Stimulated activated CD8-positive, alpha-beta memory T cell treated with anti-CD3 and anti-CD28 coated beads, Interleukin-7, amount 100 ng/mL, for 24 hours (primary cell): ENCODE measurements around the gene TNFRSF18.

Experiments used
- DNase-seq: peaks from one replicate; pipeline ENCODE4 v3.0.0-alpha.2; 2020; ENCODE audit warnings: low read depth

Gene TNFRSF18

DNA sequence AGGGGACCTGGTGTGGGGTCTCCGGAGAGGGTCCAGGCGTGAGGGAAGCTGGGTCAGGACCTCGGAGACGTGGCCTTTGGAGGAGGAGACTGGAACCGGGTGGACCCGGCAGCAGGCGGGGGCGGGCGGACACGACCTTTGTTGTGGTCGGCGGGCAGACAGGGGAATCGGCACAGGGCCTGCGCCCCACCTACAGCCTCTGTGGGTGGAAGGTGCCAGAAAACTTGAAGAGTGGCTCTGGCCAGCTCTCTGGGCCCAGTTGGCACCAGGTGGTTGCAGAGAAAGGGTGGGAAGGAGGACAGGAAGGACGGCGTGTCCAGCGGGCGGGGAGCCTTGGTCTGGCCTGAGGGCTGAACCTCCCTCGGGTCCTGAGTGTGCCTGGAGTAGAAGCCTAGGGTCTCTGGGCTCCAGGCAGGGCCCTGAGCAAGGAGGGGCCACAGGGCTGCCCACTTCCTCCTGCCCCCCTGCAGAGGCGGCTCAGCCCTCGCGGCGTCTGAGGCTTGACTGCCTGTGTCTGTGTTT, 40.4 kb downstream of the TNFRSF18 start:
- no peak for DNase-seq

DNA sequence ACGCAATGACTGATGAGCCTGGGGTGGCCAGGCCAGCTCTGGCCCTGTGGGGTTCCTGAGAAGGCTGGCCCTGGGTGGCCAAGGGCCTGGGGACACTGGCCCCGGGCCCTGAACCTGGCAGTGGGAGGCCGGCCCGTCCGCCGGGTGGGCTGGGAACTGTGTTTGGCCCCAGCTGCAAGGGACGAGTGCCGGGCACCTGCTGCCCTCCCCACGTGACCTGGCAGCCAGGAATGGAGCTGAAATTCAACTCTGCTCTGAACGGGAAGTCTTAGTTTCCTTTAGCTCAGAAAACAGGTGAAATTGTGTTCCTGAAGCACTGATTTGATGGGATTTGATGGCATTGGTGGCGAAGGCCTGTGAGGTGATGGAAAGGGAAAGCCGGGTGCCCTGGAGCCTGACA, 40.9 kb downstream of the TNFRSF18 start:
- no peak for DNase-seq

DNA sequence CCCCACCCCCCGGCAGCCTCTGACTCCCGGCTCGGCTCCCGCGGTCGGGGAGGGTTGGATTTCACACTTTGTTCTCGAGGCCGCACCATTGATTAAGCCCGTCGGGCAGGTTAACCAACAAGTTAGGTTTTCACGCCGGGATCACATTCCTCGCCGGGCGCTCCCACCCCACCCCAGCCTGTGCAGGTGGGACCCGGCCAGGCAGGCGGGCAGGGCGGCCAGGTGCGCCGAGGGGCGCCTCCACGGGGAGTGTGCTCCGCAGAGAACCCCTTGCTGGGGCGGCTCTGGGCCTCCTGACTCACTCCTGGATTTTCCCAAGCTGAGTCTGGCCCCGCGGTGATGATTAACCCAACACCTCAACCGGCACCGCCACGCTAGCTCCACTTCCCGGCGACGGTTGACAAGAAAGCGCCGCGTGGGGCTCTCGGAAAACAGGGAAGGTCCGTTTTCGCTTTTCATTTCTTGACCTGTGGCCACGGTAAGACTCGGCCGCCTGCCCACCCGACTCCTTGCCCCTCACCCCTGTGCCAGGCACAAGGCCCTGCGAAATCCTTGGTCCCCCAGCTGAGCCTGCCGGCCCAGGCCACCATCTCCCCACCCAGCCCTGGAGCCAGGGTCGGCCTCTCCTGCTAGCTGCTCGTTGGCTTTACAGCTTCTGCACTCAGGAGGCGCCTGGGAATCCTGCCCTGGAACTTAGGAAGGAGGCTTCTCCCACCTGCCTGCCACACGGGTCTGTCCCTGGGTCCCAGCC, 41.5 kb downstream of the TNFRSF18 start:
- no peak for DNase-seq

DNA sequence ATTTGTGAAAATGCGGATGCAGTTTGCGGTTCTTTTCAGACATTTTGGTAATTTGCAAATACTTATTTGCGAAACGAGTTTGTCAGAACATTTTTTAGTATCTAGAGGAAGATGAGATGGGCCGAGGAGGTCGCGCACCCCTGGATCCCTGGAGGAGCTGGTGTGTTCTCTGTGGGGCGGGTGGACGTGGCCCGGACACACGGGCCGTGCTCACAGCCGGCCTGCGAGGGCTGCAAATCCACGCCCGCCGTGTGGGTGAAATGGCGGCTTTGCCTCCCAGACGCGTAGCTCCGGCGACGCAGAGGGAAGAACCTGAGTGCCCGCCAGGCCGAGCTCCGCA, 42.1 kb downstream of the TNFRSF18 start:
- no peak for DNase-seq

DNA sequence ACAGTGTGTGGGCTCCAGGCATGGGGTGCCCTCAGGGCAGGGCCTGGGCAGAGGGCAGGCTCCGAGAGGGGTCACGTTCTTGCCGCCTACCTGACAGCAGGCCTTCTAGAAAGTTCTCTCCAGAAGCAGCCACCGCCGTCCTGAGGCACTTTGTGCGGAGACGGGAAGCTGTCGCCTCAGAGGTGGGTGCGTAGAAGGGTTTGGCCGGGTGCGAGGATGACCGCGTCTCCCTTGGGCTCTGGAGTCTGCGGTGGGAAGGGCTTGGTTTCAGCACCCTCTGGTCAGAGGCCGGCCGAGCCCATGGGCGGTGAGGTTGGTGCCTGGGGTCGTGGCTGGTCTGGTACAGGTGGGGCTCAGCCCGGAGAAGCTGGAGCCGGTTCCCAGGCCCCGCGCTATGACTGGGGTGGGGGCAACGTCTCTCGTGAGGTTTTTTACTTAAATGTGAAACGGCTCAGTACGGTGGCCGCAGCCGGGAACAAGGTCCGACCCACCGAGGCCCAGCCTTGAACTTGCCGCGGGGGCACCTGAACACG, 42.8 kb downstream of the TNFRSF18 start:
- DNase-seq = no peak

DNA sequence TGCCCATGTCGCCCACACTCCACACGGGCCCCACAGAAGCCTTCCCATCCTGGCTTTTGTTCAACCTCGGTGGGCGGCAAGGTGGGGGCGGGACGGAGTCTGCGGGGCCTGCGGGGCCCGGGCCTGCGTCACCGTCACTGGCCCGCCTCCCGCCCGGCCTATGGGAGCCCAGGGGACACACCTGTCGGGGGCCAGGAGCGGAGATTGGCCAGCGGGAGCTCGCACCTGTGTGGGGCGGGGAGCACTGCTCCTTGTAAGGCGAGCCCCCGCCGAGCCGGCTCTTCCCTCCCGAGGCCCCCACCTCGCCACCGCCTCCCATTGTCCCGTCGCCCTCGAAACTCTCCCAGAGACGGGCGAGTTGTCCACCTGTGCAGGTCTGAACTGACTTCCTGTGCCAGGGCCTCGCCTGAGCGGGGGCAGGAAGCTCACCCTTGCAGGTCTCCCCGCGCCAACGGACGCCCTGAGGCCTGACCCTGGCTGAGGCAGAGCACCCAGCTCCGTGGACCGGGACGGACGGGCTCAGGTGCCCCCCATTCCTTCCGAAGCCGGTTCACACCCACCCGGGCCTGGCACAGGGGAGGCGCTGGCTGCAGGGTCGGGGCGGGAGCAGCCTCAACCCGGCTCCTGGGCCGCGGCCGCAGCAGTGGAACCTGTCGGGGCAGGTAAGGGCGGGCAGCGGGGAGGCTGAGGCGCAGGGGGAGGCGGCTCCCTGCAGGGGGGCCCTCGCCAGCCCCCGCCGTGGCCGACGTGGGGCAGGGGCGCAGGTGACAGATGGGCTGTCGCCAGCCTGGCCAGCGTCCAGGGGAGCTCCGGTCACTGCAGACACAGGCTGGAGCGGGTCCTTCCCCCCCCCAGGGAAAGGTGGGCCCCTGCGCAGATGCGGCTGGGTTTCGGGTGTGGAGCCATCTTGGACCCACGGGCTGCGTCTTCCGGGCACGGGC, 43.5 kb downstream of the TNFRSF18 start:
- DNase-seq = no peak

DNA sequence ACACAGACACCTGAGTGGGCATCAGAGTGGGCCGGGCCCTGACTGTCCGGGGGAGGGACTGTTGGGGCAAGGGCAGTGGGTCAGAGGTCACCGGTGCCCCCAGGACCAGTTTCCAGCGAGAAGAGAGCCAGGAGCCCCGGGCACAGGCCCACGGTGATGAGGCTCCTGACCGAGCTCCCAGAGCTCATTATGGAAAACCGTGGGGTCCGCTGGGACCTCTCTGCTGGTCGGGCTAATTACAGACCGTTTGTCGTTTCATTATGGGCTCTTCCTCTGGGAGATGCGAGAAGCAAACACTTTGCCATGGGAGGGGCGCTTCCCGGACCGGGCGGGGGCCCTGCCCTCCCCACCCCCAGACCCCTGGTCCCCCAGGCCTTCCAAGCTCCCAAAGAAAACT, 44.7 kb downstream of the TNFRSF18 start:
- DNase-seq = no peak

DNA sequence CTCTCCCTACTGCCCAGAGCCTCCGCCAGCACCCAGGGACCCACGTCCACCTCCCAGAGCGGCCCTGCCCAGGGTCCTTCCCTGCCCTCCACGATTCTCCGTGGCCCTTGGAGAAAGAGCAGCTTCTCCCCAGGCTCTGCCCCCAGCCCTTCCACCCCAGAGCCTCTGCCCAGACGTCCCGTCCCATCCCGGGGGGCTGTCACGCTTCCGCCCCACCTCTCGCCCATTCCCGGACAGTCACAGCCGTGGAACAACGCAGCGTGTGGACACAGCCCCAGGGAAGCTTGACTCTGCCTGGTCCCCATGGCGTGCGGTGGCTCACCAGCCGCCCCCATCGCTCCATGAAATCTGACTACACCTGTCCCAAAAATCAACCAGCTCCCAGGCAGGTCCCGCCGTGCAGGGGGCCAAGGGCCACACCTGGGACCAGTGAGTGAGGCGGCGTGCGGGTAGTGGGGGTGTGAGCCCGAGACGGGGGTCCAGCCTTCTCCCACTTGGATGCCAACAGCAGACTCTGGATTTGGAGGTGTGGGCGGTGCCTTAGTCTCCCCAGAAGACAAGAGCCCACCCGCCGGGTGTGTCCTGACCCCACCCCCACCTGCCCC, 45.2 kb downstream of the TNFRSF18 start:
- no peak for DNase-seq

DNA sequence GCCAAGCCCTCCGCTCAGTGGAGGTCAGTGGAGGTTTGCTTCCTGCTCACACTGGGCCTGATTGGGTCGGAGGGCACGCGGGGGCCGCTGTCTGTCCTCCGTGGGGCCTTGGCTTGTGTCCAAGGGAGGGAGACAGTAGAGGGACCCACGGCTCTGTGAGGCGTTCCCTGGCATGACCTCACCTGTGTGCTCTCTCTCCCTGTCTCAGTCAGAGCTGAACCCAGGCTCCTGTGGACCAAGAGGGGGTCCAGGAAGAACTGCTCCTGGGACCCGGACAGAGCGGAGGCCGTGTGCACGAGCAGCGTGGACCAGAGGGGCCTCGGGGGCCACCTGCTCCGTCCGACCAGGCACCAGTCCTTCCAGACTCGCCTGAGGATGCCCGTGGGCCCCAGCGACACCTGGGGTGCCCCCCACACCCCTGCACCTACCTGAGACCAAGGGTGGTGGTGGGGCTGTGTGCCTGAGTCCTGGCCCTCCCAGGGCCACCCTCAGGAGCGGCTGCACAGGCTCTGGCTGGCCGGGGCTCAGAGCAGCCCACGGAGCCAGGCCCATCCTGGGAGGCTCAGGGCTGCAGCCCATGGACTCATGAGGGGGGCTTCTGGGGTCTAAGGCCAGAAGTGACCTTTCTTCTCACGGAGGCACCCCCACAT, 46.0 kb downstream of the TNFRSF18 start:
- no peak for DNase-seq

DNA sequence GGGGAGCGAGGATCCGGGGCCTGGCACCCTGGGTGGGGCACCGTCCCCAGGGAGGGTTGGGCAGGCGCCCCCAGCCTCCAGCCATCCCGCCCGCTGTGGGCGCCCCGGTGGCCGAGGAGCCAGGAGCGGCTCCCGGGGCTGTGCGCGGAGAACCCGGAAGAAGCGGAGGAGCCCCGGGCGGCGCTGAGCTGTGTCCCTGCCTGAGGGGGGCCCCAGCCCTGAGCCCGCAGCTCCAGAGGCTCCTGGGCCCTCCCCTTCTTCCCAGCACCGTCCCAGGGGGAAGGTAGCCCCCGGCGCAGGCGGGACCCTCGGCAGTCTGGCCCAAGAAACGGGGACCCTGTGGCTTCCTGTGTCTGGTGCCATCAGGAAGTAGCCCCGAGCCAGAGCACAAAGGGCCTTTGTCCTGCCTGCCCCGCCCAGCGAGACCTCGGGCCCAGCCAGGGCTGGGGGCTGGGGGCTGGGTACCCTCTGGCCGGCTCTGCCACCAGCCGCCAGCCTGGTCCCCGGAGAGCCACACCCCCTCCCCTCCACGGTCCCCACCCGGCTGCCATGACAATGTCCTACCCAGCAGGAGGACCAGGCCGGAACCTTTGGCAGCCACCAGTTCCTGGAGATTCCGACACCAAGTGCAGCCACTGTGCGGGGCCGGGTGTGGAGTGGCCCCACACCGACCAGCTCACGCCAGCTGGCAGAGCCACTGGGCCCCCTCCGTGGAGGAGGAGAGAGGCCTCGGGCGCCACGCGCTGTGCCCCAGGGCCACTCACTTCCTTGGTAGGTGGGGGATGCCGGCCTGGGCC, 48.3 kb downstream of the TNFRSF18 start:
- DNase-seq = no peak

DNA sequence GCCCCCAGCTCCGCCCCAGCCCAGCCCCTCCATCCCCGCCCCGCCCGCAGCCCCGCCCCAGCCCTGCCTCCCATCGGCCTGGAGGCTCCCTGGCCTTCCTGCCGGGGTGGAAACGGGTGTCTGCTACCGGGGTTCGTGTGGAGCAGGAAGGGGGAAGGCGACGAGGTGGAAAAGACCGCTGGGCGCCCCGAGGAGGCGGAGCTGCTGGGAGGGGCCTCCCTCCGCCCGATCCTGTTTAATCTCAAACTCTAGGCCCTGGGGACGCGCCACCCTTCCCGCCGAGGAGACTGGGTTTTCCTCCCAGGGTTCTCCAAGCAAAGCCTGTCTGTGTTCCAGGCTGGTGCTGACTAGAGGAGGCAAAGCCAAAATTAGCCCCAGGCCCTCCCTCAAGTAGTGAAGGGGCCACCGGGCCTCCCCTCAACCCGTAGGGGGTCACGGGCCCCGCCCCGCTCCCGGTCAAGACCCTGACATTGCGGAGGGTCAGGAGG, 48.9 kb downstream of the TNFRSF18 start:
- no peak for DNase-seq

DNA sequence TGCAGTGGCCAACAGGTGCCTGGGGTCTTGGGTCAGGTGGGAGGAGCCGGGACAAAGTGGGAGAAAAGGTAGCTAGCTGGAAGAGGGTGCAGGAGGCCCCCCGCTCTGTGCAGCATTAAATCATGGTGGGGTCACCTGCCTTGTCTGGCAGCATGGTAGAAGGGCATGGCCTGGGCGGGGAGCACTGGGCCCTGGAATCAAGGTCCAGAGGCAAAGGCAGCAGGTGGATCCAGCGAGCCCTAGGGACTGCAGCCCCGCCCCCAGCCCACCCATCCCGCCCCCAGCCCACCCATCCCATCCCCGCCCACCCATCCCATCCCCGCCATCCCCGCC, 49.4 kb downstream of the TNFRSF18 start:
- no peak for DNase-seq

DNA sequence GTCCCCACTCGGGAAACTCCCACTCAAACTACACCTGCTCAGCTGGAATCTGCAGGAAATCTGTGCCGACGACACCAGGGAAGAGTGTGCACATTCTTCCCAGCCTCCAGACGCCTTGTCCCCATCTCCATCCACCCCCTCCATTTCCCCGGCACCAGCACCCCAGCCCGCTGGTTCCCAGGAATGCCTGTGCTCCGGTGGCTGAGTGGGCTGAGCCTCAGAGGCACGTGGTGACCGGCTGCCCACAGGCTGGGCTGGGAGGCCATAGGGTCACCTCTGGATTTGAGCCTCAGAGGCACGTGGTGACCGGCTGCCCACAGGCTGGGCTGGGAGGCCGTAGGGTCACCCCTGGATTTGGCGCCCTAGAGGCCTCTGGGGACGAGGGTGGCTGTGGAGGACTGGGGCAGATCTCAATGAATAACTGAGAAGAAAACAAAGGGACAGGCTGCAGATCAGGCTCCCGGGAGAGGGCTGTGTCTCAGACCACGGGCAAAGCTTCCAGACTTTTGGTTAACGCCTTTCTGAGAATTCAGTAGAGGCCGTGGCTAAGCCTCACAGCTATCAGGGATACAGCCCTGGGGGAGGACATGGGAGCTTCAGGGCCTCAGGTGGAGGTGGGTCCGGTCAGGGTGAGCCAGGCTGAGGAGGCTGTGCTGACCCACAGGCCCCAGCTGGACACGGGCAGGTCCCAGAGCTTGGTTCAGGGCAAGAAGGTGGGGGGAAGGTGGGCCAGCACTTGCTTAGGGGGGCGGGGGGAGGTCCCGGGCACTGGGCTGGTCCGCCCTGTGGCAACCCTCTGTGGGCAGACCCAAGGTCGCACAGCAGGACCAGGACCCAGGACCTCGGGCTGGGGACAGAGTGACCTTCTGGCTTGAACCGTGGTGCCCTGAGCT, 50.0 kb downstream of the TNFRSF18 start:
- no peak for DNase-seq

DNA sequence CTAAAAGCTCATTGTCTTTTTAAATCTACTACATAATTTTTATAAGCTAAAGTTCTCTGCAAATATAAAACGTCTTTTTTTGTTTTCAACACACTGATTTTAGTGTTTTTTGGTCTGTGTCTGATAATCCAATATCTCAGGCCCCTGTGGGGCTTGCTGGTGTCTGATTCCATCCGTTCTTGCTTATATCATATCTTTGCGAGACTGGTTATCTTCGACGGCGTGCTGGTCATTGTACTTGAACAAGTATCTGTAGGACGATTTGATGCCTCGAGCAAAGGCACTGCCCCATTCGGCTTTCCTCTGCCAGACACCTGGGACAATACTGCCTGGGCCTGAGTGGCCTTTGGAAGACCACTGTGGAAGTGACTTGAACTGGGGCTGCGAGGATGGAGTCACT, 51.1 kb downstream of the TNFRSF18 start:
- DNase-seq = no peak

DNA sequence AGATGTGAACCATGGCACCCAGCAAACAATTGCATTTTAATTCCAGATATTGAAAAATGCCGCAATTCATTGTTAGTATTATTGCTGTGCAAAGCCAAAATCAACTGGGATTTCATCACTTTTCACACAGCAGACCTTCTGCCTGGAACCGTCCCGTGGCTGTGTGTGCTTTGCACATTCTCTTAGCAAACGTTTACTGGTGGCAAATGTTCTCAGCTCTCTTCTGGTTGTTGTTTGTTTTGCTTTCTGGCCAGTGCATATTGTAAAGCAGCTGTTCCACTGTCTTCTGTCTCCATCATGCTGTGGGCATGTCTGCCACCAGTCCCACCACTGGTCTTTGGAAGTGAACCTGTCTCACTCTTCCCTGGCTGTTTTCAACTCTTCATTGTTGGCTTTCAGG, 52.5 kb downstream of the TNFRSF18 start:
- no peak for DNase-seq
